ENCODE data around the gene ATRNL1.

Gene ATRNL1

GRCh38 chr10:115854740-115855435, 761.7 kb downstream of the ATRNL1 start:
- no peak for DNase-seq

GRCh38 chr10:115856580-115856979, 763.4 kb downstream of the ATRNL1 start:
- DNase-seq: no peak

- DNase-seq: no peak
Measured at GRCh38 chr10:115857856-115858255, 764.7 kb downstream of the ATRNL1 start.

- no peak for DNase-seq
Measured at GRCh38 chr10:115860182-115861107, 767.3 kb downstream of the ATRNL1 start.

GRCh38 chr10:115861455-115861854, 768.3 kb downstream of the ATRNL1 start:
- DNase-seq: no peak

- DNase-seq: no peak
Measured at GRCh38 chr10:115861864-115862263, 768.7 kb downstream of the ATRNL1 start.

- DNase-seq: no peak
Measured at GRCh38 chr10:115866174-115866573, 773.0 kb downstream of the ATRNL1 start.

GRCh38 chr10:115866691-115867090, 773.5 kb downstream of the ATRNL1 start:
- no peak for DNase-seq

GRCh38 chr10:115867305-115867704, 774.1 kb downstream of the ATRNL1 start:
- DNase-seq: no peak

- no peak for DNase-seq
Measured at GRCh38 chr10:115871855-115872254, 778.7 kb downstream of the ATRNL1 start.

GRCh38 chr10:115875172-115875571, 782.0 kb downstream of the ATRNL1 start:
- no peak for DNase-seq

- DNase-seq: no peak
Measured at GRCh38 chr10:115879372-115880089, 786.4 kb downstream of the ATRNL1 start.

- no peak for DNase-seq
Measured at GRCh38 chr10:115882021-115882420, 788.9 kb downstream of the ATRNL1 start.

- no peak for DNase-seq
Measured at GRCh38 chr10:115883372-115883771, 790.2 kb downstream of the ATRNL1 start.

- DNase-seq: no peak
Measured at GRCh38 chr10:115884331-115884730, 791.2 kb downstream of the ATRNL1 start.

GRCh38 chr10:115895166-115895565, 802.0 kb downstream of the ATRNL1 start:
- DNase-seq: no peak

- no peak for DNase-seq
Measured at GRCh38 chr10:115898242-115898641, 805.1 kb downstream of the ATRNL1 start.

GRCh38 chr10:115902596-115902995, 809.4 kb downstream of the ATRNL1 start:
- DNase-seq: no peak

GRCh38 chr10:115903207-115903606, 810.0 kb downstream of the ATRNL1 start:
- DNase-seq: no peak

GRCh38 chr10:115903845-115904244, 810.7 kb downstream of the ATRNL1 start:
- DNase-seq: no peak

- DNase-seq: no peak
Measured at GRCh38 chr10:115909037-115909436, 815.9 kb downstream of the ATRNL1 start.

GRCh38 chr10:115909962-115910731, 817.0 kb downstream of the ATRNL1 start:
- no peak for DNase-seq

- DNase-seq: no peak
Measured at GRCh38 chr10:115914475-115914874, 821.3 kb downstream of the ATRNL1 start.
